22Rv1 (cell line): Measurements from ENCODE around the gene ALPL.

Source experiments
- H3K27ac ChIP-seq: fragments of 450-650 bp; 2 replicates; pipeline ENCODE4 v1.5.1; 2017
- CTCF ChIP-seq: fragments of 450-650 bp; IDR thresholded peaks from 2 replicates; pipeline ENCODE4 v1.5.1; 2017; ENCODE audit warnings: mild to moderate bottlenecking
- ZFX ChIP-seq: fragments of 450-650 bp; IDR thresholded peaks from 2 replicates; pipeline ENCODE4 v1.6.1; 2017; ENCODE audit warnings: antibody characterized with exemption, borderline replicate concordance

Gene ALPL

GRCh38 chr1:21524686-21525339 is 15.6 kb downstream of the ALPL start:
- TF ChIP-seq ZFX (no peak), CTCF (no peak)
- no peak overlapping the region for H3K27ac ChIP-seq

GRCh38 chr1:21525340-21525717 is 16.1 kb downstream of the ALPL start:
- no peak overlapping the region for H3K27ac ChIP-seq

GRCh38 chr1:21526441-21526840 is 17.2 kb downstream of the ALPL start:
- no peak for TF ChIP-seq ZFX
- TF ChIP-seq CTCF: no peak
- no peak overlapping the region for H3K27ac ChIP-seq

More at GRCh38 chr1:21525340-21525717, 16.1 kb downstream of the ALPL start:
- TF ChIP-seq CTCF: no peak
- TF ChIP-seq ZFX: no peak

- TF ChIP-seq ZFX (no peak), CTCF (no peak)
- no peak overlapping the region for H3K27ac ChIP-seq
These were observed 21.3 kb downstream of the ALPL start for GRCh38 chr1:21530368-21531016.

GRCh38 chr1:21531241-21531640 is 22.0 kb downstream of the ALPL start:
- no peak overlapping the region for H3K27ac ChIP-seq
- no peak for TF ChIP-seq CTCF

- TF ChIP-seq ZFX: no peak
- no peak for TF ChIP-seq CTCF
- no peak overlapping the region for H3K27ac ChIP-seq
These were observed 23.3 kb downstream of the ALPL start for GRCh38 chr1:21532496-21532895.

- no peak for TF ChIP-seq ZFX
- no peak for TF ChIP-seq CTCF
- H3K27ac ChIP-seq: no peak overlapping the region
These were observed 23.8 kb downstream of the ALPL start for GRCh38 chr1:21532992-21533534.
